RKO (cell line): ENCODE measurements around the gene EGR4.

Experiments
- DNase-seq: peaks from one replicate; pipeline ENCODE4 v3.0.0-alpha.2; 2016; ENCODE audit warnings: low spot score

The EGR4 gene

GRCh38 chr2:73250872-73251846 is 42.2 kb downstream of the EGR4 start:
- DNase-seq, result no peak

- DNase-seq, result no peak
These were observed 43.7 kb downstream of the EGR4 start for GRCh38 chr2:73249636-73250035.

- no peak for DNase-seq
These were observed 46.5 kb downstream of the EGR4 start for GRCh38 chr2:73246850-73247249.

GRCh38 chr2:73244580-73244979 is 48.8 kb downstream of the EGR4 start:
- DNase-seq, result no peak

DNA sequence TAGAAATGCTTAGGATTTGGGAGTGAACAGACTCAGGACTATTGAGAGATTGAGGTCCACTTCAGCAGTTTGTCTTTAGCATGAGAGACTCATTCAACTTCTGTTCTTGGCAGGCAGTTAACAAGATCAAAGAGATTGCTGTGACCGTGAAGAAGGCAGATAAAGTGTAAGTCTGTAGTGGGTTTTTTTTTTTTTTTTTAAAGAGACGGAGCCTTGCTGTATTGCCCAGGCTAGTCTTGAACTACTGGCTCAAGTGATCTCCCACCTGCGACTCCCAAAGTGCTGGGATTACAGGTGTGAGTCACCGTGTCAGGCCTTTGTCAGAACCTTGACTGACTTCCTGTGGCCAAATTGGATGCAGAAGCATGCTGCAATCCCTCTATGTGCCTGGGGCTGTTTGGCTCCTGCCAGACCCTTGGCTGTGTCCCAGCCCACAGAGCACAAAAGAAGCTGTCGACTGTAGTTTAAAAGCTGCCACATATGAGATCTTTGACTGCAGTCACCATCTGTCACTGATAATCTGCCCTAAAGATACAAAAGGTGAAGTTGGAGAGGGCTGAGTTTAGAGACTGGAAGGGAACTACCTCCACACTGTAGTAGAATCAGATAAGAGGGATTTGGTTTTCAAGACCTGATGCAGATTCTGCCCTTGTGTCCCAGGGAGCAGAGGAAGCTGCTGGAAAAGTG is 49.3 kb downstream of the EGR4 start:
- DNase-seq, result no peak
